Epithelial cell of prostate (primary cell): ENCODE measurements around the gene IFNL1.
"Not testable (repeated sequence)": the region's sequence is repeated elsewhere in the genome, so short reads cannot be mapped to it uniquely, and the experiment has no call there.

Source experiments
- DNase-seq: peaks from one replicate; pipeline ENCODE4 v3.0.0-alpha.2; 2011; ENCODE audit warnings: low read depth, low spot score
- H3K27ac ChIP-seq: fragments of 450-650 bp; 2 replicates; pipeline ENCODE4 v1.5.1; 2017; ENCODE audit warnings: mild to moderate bottlenecking

The IFNL1 gene

GRCh38 chr19:39327363-39328045 is 31.3 kb downstream of the IFNL1 start:
- no peak for DNase-seq
- no peak overlapping the region for H3K27ac ChIP-seq

- DNase-seq, result no peak
- no peak overlapping the region for H3K27ac ChIP-seq
Measured at GRCh38 chr19:39328046-39328705, 32.0 kb downstream of the IFNL1 start.

GRCh38 chr19:39329948-39330347 is 33.7 kb downstream of the IFNL1 start:
- no peak for DNase-seq
- H3K27ac ChIP-seq, result no peak overlapping the region

- no peak for DNase-seq
- H3K27ac ChIP-seq, result no peak overlapping the region
Measured at GRCh38 chr19:39332293-39332692, 36.1 kb downstream of the IFNL1 start.

- not testable (repeated sequence) for H3K27ac ChIP-seq
Measured at GRCh38 chr19:39332738-39333137, 36.5 kb downstream of the IFNL1 start.

GRCh38 chr19:39333507-39333906 is 37.3 kb downstream of the IFNL1 start:
- H3K27ac ChIP-seq, result no peak overlapping the region
- DNase-seq, result no peak

More at GRCh38 chr19:39332738-39333137, 36.5 kb downstream of the IFNL1 start:
- not testable (repeated sequence) for DNase-seq

- DNase-seq, result no peak
- H3K27ac ChIP-seq, result no peak overlapping the region
Measured at GRCh38 chr19:39334444-39334976, 38.3 kb downstream of the IFNL1 start.

GRCh38 chr19:39335168-39335548 is 39.0 kb downstream of the IFNL1 start:
- DNase-seq, result no peak

GRCh38 chr19:39336483-39336882 is 40.3 kb downstream of the IFNL1 start:
- DNase-seq, result no peak
- no peak overlapping the region for H3K27ac ChIP-seq

More at GRCh38 chr19:39335168-39335548, 39.0 kb downstream of the IFNL1 start:
- H3K27ac ChIP-seq, result no peak overlapping the region

GRCh38 chr19:39339674-39340073 is 43.5 kb downstream of the IFNL1 start:
- H3K27ac ChIP-seq, result no peak overlapping the region
- DNase-seq, result no peak

- H3K27ac ChIP-seq, DNase-seq: not testable (repeated sequence)
Measured at GRCh38 chr19:39340156-39340555, 43.9 kb downstream of the IFNL1 start.

GRCh38 chr19:39341129-39341718 is 45.0 kb downstream of the IFNL1 start:
- DNase-seq, result no peak

GRCh38 chr19:39341719-39342604 is 45.8 kb downstream of the IFNL1 start, which contains the start of gene SAMD4B:
SAMD4B (plus strand) TSS chr19:39342421; CDS start chr19:39356894, 14,473 bp downstream.
- H3K27ac ChIP-seq, result peak within 1 kb of the TSS; percentile 66
- peak; percentile 88 for DNase-seq

More at GRCh38 chr19:39341129-39341718, 45.0 kb downstream of the IFNL1 start:
- peak overlapping the region; percentile 66 for H3K27ac ChIP-seq

GRCh38 chr19:39342647-39343305 is 46.6 kb downstream of the IFNL1 start:
- peak overlapping the region; percentile 44 for H3K27ac ChIP-seq
- DNase-seq, result no peak

- no peak for DNase-seq
- H3K27ac ChIP-seq, result no peak overlapping the region
Measured at GRCh38 chr19:39345956-39346355, 49.7 kb downstream of the IFNL1 start.

GRCh38 chr19:39347332-39348164 is 51.3 kb downstream of the IFNL1 start:
- H3K27ac ChIP-seq, result no peak overlapping the region
- DNase-seq, result no peak
